MM.1S (cell line): ENCODE measurements around the gene BDNF.

Experiments
- DNase-seq: peaks from one replicate; pipeline ENCODE4 v3.0.0-alpha.2; 2015
- H2AFZ ChIP-seq: fragments of 300-600 bp; sonication (generic); 2 replicates; pipeline ENCODE4 v1.6.0; 2016; ENCODE audit warnings: antibody characterized with exemption, low read length
- H3F3A ChIP-seq: fragments of 300-600 bp; sonication (generic); 2 replicates; pipeline ENCODE4 v1.6.1; 2016; ENCODE audit warnings: mild to moderate bottlenecking, antibody characterized with exemption, low read length, moderate library complexity, mixed read lengths; ENCODE audit not compliant: insufficient read depth
- H3K27ac ChIP-seq: fragments of 300-600 bp; sonication (generic); 2 replicates; pipeline ENCODE4 v1.5.1; 2016; ENCODE audit warnings: mild to moderate bottlenecking, low read length
- H3K27me3 ChIP-seq: fragments of 300-600 bp; sonication (generic); replicated peaks from 2 replicates; pipeline ENCODE4 v1.6.0; 2016; ENCODE audit warnings: low read length; ENCODE audit not compliant: insufficient read depth
- H3K36me3 ChIP-seq: fragments of 300-600 bp; sonication (generic); replicated peaks from 2 replicates; pipeline ENCODE4 v1.6.1; 2016; ENCODE audit warnings: mild to moderate bottlenecking, low read length, mixed read lengths; ENCODE audit not compliant: insufficient read depth
- H3K4me1 ChIP-seq: fragments of 300-600 bp; sonication (generic); 2 replicates; pipeline ENCODE4 v1.6.1; 2016; ENCODE audit warnings: low read length, mixed read lengths
- H3K4me2 ChIP-seq: fragments of 300-600 bp; sonication (generic); 2 replicates; pipeline ENCODE4 v1.6.0; 2016; ENCODE audit warnings: low read depth, low read length
- H3K4me3 ChIP-seq: fragments of 300-600 bp; sonication (generic); 2 replicates; pipeline ENCODE4 v1.5.1; 2016; ENCODE audit warnings: low read length, mixed read lengths
- H3K79me2 ChIP-seq: fragments of 300-600 bp; sonication (generic); 2 replicates; pipeline ENCODE4 v1.6.1; 2016; ENCODE audit warnings: mixed run types, low read length, mixed read lengths
- H3K9ac ChIP-seq: fragments of 300-600 bp; sonication (generic); 2 replicates; pipeline ENCODE4 v1.6.1; 2016; ENCODE audit warnings: low read length, mixed read lengths
- H3K9me2 ChIP-seq: fragments of 300-600 bp; sonication (generic); replicated peaks from 2 replicates; pipeline ENCODE4 v1.6.1; 2016; ENCODE audit warnings: mild to moderate bottlenecking, low read length, mixed read lengths; ENCODE audit not compliant: insufficient read depth
- H3K9me3 ChIP-seq: fragments of 300-600 bp; sonication (generic); replicated peaks from 2 replicates; pipeline ENCODE4 v1.6.1; 2016; ENCODE audit warnings: mild to moderate bottlenecking, low read length, mixed read lengths; ENCODE audit not compliant: insufficient read depth
- H4K20me1 ChIP-seq: fragments of 300-600 bp; sonication (generic); 2 replicates; pipeline ENCODE4 v1.6.1; 2016; ENCODE audit warnings: mild to moderate bottlenecking, low read length, moderate library complexity, mixed read lengths; ENCODE audit not compliant: insufficient read depth
- EZH2 ChIP-seq: fragments of 300-600 bp; sonication (generic); optimal IDR thresholded peaks from 2 replicates; pipeline ENCODE3; 2017; ENCODE audit warnings: low read depth, mild to moderate bottlenecking, antibody characterized with exemption, low read length, mixed read lengths
- EZH2phosphoT487 ChIP-seq: fragments of 300-600 bp; sonication (generic); IDR thresholded peaks from 2 replicates; pipeline ENCODE4 v1.6.1; 2018; ENCODE audit warnings: antibody characterized with exemption, low read length
- TF ChIP-seq, protein P1 (sequence below): fragments of 300-600 bp; sonication (generic); IDR thresholded peaks from 2 replicates; pipeline ENCODE4 v1.5.1; 2016; ENCODE audit warnings: antibody characterized with exemption, low read length, mixed read lengths

BDNF gene

DNA sequence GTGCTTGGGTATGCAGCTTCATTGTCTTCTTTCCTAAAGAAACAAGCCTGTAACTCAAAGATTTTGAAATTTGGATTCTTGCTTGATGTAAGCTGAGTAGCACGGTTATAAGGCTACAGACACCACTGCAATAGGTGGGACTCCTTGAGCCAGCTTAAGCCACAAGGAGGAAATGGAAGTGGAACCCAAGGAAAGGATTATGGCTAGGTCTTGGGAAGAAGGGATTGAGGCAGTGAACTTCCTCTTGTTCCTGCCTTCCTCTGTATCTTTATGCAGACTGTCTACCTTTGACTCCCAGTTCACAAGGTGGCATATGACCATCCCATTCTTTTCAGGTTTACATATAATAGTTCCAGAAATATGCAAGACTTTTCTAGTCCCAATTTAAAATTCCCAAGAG lies 72.3 kb downstream of the BDNF start:
- no peak overlapping the region for H2AFZ ChIP-seq
- H3K4me3 ChIP-seq, result no peak overlapping the region
- H3K27me3 ChIP-seq, result no peaks in the 10 kb centered on the region
- no peaks in the 10 kb centered on the region for H3K79me2 ChIP-seq
- no peaks in the 10 kb centered on the region for H3K9me3 ChIP-seq
- no peaks in the 10 kb centered on the region for H3F3A ChIP-seq
- TF ChIP-seq, protein P1, sequence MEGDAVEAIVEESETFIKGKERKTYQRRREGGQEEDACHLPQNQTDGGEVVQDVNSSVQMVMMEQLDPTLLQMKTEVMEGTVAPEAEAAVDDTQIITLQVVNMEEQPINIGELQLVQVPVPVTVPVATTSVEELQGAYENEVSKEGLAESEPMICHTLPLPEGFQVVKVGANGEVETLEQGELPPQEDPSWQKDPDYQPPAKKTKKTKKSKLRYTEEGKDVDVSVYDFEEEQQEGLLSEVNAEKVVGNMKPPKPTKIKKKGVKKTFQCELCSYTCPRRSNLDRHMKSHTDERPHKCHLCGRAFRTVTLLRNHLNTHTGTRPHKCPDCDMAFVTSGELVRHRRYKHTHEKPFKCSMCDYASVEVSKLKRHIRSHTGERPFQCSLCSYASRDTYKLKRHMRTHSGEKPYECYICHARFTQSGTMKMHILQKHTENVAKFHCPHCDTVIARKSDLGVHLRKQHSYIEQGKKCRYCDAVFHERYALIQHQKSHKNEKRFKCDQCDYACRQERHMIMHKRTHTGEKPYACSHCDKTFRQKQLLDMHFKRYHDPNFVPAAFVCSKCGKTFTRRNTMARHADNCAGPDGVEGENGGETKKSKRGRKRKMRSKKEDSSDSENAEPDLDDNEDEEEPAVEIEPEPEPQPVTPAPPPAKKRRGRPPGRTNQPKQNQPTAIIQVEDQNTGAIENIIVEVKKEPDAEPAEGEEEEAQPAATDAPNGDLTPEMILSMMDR, result no peak
- TF ChIP-seq EZH2 (no peak), EZH2phosphoT487 (no peak)
- H3K4me2 ChIP-seq, result no peak overlapping the region
- H3K27ac ChIP-seq, result no peak overlapping the region
- H3K36me3 ChIP-seq, result no peaks in the 10 kb centered on the region
- H3K4me1 ChIP-seq, result no peaks in the 10 kb centered on the region
- no peaks in the 10 kb centered on the region for H3K9me2 ChIP-seq
- H4K20me1 ChIP-seq, result no peaks in the 10 kb centered on the region
- no peak overlapping the region for H3K9ac ChIP-seq
- no peak for DNase-seq

DNA sequence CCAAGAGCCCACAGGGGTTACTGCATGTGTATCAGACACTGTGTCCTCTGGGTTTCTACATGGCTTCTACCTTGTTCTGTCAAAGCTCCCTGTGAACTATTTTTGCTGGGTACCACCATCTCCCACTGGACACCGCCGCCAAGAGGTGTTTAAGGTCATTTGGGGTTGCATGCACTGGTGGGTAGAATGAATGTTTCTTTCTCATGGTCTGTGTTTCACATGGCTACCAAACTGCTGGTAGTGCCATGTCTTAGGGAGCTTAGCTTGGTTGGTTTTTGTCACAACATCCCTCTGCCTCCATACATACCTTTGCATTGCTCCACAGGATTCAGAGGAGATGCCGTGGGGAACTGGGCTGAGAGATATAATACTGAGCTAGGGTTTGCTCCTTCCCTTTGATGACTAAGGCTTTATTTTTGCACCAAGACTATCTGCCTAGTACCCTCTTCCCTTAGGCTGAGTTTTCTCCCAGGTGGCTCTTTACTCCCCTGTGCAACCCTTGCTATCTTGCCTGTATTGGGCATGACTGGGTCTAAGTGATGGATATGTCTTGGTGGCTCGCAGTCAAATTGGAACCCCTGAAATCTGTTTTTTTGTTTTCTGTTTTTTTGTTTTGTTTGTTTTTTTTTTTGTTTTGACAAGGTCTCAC lies 73.2 kb downstream of the BDNF start:
- Histone ChIP-seq H3K27me3 (no peaks in the 10 kb centered on the region), H3K79me2 (no peaks in the 10 kb centered on the region), H4K20me1 (no peaks in the 10 kb centered on the region), H3K4me2 (no peak overlapping the region), H3K36me3 (no peaks in the 10 kb centered on the region), H3K27ac (no peak overlapping the region), H3K9ac (no peak overlapping the region), H3K4me3 (no peak overlapping the region), H3F3A (no peaks in the 10 kb centered on the region), H3K9me3 (no peaks in the 10 kb centered on the region), H3K4me1 (no peaks in the 10 kb centered on the region), H2AFZ (no peak overlapping the region), H3K9me2 (no peaks in the 10 kb centered on the region)
- no peak for DNase-seq
- TF ChIP-seq, protein P1, result no peak
- TF ChIP-seq EZH2 (no peak), EZH2phosphoT487 (no peak)

DNA sequence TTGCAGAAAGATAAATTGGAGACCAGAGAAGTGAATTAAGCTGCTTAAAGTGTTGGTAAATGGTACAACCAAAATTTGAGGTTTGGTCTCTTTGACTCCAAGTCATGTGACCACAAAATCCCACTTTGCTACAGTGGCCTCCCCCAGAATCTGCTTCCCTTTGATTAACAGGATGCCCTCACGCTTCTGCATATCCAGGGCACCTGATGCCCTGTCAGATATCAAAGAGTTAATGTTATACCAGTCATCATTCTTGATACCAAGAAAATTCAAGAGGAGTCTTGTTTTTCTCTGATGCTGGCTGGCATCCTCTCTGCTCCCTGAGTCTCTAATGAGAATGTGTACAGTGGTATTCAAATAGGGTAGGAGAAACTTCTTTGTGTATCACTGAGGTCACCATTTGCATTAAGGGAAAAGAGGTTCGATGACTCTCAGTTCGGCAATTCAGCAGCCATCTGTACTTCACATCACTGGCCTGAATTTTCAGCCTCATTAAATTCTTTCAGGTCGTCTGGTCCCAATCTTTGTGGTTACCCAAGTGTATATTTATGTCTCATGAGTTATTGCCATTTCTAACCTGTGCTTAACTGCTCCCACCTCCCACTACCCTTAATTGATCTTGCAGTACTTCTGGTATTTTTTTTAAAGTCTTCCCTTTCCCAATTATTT lies 73.9 kb downstream of the BDNF start:
- H3K9me3 ChIP-seq, result no peaks in the 10 kb centered on the region
- DNase-seq, result no peak
- H4K20me1 ChIP-seq, result no peaks in the 10 kb centered on the region
- no peak overlapping the region for H3K9ac ChIP-seq
- H2AFZ ChIP-seq, result no peak overlapping the region
- H3K36me3 ChIP-seq, result no peaks in the 10 kb centered on the region
- no peaks in the 10 kb centered on the region for H3K9me2 ChIP-seq
- no peaks in the 10 kb centered on the region for H3F3A ChIP-seq
- no peaks in the 10 kb centered on the region for H3K27me3 ChIP-seq
- TF ChIP-seq EZH2phosphoT487 (no peak), EZH2 (no peak)
- TF ChIP-seq, protein P1, result no peak
- no peaks in the 10 kb centered on the region for H3K4me1 ChIP-seq
- H3K27ac ChIP-seq, result no peak overlapping the region
- no peak overlapping the region for H3K4me3 ChIP-seq
- no peaks in the 10 kb centered on the region for H3K79me2 ChIP-seq
- no peak overlapping the region for H3K4me2 ChIP-seq
